Type B pancreatic cell (in vitro differentiated cells): ENCODE data around the gene ZNF366. TPM values are rescaled to one million over a fixed set of nuclear protein-coding genes. Genes with fewer than 3 reads are reported as not detected.

Experiments used
- DNase-seq: peaks from one replicate; pipeline ENCODE4 v3.0.0; 2021; ENCODE audit warnings: mixed read lengths; ENCODE audit not compliant: unreplicated experiment; ENCODE audit errors: extremely low spot score
- H3K27ac Mint-ChIP-seq: 2 replicates; pipeline ENCODE4 v1.8.0; 2021; ENCODE audit warnings: mild to moderate bottlenecking, mixed read lengths
- H3K27me3 Mint-ChIP-seq: 2 replicates; pipeline ENCODE4 v1.8.0; 2021; ENCODE audit warnings: mixed read lengths
- H3K36me3 Mint-ChIP-seq: 2 replicates; pipeline ENCODE4 v1.8.0; 2021; ENCODE audit warnings: mixed read lengths
- H3K4me1 Mint-ChIP-seq: one replicate; pipeline ENCODE4 v1.8.0; 2021; ENCODE audit warnings: mixed read lengths; ENCODE audit not compliant: unreplicated experiment
- H3K4me3 Mint-ChIP-seq: 2 replicates; pipeline ENCODE4 v1.8.0; 2021; ENCODE audit warnings: mild to moderate bottlenecking, mixed read lengths
- H3K9me3 Mint-ChIP-seq: 2 replicates; pipeline ENCODE4 v1.8.0; 2021; ENCODE audit warnings: mixed read lengths
- total RNA-seq: library from RNA; stranded (reverse); gene quantifications from 2 replicates; pipeline ENCODE4 v1.2.1, GENCODE V29; 2021; ENCODE audit warnings: low replicate concordance
- TF ChIP-seq, protein P1 (sequence below): fragments of 200-600 bp; sonication (generic); conservative IDR thresholded peaks from 2 replicates; pipeline ENCODE4 v1.5.0; 2021; ENCODE audit warnings: antibody characterized with exemption, mild to moderate bottlenecking

Gene ZNF366
- total RNA-seq, 1 donor from 2014 or later = not detected

DNA sequence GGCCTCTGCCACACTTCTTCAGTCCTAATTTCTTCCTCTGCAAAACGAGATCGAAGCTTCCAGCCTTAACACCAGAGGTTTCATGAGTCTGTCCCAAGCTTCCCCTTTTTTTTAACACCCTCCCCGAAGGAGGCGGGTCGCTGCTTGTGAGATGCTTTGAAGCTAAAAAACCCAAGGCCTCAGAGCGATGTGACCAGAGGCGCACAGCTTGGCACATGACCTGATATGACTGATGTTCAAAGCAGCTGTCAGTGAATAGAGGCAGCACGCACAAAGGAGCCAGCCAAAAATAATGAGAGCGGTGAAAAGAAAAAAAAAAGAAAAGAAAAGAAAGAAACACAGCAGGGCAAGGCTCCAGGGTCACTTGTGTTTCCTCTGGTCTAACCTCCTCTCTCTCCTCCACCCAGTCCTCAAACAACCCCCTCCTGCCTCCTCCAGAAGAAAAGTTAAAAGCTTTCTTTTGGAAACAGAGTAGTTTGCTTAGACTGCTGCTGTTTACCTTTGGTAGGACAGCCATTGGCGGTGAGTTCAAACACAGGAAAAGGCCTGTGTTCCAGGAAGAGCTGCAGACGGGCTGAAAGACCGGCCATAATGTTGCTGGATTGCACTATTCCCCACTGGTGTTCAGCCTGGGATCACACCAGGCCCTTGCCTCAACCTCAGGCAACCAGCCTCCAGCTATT, 10.9 kb upstream of the ZNF366 start:
- H3K9me3 Mint-ChIP-seq = peaks cover 8% of the 10 kb centered on the region
- H3K4me1 Mint-ChIP-seq = peaks cover 8% of the 10 kb centered on the region
- H3K27me3 Mint-ChIP-seq = no peaks in the 10 kb centered on the region
- TF ChIP-seq, protein P1, sequence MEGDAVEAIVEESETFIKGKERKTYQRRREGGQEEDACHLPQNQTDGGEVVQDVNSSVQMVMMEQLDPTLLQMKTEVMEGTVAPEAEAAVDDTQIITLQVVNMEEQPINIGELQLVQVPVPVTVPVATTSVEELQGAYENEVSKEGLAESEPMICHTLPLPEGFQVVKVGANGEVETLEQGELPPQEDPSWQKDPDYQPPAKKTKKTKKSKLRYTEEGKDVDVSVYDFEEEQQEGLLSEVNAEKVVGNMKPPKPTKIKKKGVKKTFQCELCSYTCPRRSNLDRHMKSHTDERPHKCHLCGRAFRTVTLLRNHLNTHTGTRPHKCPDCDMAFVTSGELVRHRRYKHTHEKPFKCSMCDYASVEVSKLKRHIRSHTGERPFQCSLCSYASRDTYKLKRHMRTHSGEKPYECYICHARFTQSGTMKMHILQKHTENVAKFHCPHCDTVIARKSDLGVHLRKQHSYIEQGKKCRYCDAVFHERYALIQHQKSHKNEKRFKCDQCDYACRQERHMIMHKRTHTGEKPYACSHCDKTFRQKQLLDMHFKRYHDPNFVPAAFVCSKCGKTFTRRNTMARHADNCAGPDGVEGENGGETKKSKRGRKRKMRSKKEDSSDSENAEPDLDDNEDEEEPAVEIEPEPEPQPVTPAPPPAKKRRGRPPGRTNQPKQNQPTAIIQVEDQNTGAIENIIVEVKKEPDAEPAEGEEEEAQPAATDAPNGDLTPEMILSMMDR = no peak
- no peak overlapping the region for H3K4me3 Mint-ChIP-seq
- H3K27ac Mint-ChIP-seq = peak overlapping the region; percentile 56
- DNase-seq = no peak
- H3K36me3 Mint-ChIP-seq = peaks cover 6% of the 10 kb centered on the region

DNA sequence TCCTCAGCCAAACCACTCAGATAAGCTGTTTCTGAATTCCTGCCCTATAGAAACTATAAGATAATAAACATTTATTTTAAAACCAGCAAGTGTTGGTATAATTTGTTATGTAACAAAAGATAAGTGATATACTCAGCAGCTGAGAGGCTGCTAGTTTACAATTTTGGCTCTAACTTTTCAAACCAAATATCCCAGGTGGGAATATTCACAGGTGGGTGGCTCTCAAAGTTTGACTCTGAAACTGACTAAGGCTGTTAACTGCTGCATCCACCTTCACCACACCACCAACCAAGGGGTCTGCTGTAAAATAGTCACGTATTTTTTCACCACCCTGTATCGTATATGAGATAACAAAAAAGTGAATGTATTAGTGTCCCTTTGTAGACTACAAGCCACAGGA, 9.7 kb upstream of the ZNF366 start:
- H3K4me3 Mint-ChIP-seq = no peak overlapping the region
- TF ChIP-seq, protein P1 = no peak
- H3K9me3 Mint-ChIP-seq = peaks cover 8% of the 10 kb centered on the region

DNA sequence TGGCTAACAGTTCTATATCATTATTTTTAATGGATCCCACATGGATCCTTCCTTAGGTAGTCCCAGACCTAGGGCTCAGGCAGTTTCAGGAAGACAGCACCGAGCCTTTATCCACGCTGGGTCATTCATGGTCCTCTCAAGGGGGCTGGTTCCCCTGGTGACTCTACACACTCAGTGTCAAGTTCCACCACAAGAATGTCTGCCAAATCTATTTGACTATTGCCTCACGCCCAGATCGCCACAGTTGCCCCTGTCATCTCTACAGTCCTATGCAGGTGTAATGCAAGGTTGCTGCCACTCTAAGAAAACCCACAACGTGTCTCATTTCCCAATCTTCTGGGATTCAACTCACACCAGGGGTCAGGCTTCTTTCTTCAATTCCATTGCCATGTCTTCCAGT, 8.0 kb upstream of the ZNF366 start:
- H3K27me3 Mint-ChIP-seq = no peaks in the 10 kb centered on the region
- H3K36me3 Mint-ChIP-seq = peaks cover 3% of the 10 kb centered on the region
- no peak for DNase-seq
- H3K9me3 Mint-ChIP-seq = peaks cover 8% of the 10 kb centered on the region
- no peak overlapping the region for H3K27ac Mint-ChIP-seq
- TF ChIP-seq, protein P1 = no peak
- H3K4me3 Mint-ChIP-seq = no peak overlapping the region
- peaks cover 22% of the 10 kb centered on the region for H3K4me1 Mint-ChIP-seq

More for the DNA sequence above, 9.7 kb upstream of the ZNF366 start:
- no peak for DNase-seq
- Mint-ChIP-seq H3K27ac (no peak overlapping the region), H3K36me3 (peaks cover 6% of the 10 kb centered on the region), H3K27me3 (no peaks in the 10 kb centered on the region), H3K4me1 (peaks cover 13% of the 10 kb centered on the region)

DNA sequence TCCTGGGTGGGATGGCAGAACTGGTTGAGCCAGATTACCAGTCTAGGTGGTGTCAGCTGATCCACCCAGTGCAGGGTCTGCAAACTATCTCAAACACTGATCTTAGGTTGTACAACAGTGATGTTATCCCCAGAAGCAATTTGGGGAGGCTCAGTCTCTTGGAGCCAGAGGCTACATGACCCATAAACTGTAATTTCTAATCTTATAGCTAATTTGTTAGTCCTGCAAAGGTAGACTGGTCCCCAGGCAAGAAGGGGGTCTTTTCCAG, 5.3 kb upstream of the ZNF366 start:
- H3K27ac Mint-ChIP-seq = peak overlapping the region; percentile 64
- no peaks in the 10 kb centered on the region for H3K9me3 Mint-ChIP-seq
- no peaks in the 10 kb centered on the region for H3K27me3 Mint-ChIP-seq
- TF ChIP-seq, protein P1 = no peak
- peak overlapping the region; percentile 20 for H3K4me3 Mint-ChIP-seq
- H3K4me1 Mint-ChIP-seq = peaks cover 23% of the 10 kb centered on the region
- H3K36me3 Mint-ChIP-seq = no peaks in the 10 kb centered on the region
- DNase-seq = no peak

DNA sequence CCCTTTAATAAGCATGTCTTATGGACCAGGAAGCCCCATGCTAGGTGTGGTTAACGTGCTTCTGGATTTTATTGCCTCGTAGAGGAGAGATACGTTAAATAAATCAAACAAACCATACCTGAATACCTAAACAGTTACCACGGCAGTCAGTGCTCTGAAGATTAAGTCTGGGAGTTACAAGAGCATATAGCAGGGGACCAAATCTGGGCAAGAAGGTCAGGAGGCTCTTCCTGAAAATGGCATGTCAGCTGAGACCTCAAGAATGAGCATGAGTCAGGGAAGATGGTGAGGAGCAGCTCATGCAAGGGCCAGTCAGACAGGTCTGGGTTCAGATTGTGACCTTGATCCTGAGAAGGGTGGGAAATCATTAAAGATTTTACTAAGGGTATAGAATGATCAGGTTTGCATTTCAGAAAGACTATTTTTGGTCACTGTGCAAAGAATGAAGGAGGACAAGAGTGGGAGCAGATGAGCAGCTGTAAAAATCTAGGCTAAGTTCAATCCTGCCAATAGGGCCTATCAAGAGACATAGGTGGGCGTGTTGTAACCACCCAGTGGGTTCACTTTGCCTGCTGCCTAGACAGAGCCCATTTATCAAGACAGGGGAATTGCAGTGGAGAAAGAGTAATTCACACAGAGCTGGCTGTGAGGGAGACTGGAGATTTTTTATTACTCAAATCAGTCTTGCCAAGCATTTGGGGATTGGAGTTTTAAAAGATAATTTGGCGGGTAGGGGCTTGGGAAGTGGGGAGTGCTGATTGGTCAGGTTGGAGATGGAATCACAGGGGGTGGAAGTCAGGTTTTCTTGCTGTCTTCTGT, 4.8 kb upstream of the ZNF366 start:
- Mint-ChIP-seq H3K36me3 (no peaks in the 10 kb centered on the region), H3K27ac (peak overlapping the region; percentile 64), H3K4me3 (peak overlapping the region; percentile 20), H3K4me1 (peaks cover 28% of the 10 kb centered on the region), H3K27me3 (no peaks in the 10 kb centered on the region), H3K9me3 (no peaks in the 10 kb centered on the region)
- TF ChIP-seq, protein P1 = no peak
- no peak for DNase-seq
